CMK (cell line): ENCODE results near the gene CACNG7.

Source experiments
- DNase-seq: peaks from one replicate; pipeline ENCODE4 v3.0.0-alpha.2; 2010; ENCODE audit warnings: low read depth

Gene CACNG7

GRCh38 chr19:53983457-53984289 lies 74.6 kb downstream of the CACNG7 start:
- DNase-seq = no peak

GRCh38 chr19:53985863-53986262 lies 76.8 kb downstream of the CACNG7 start:
- DNase-seq = no peak

GRCh38 chr19:53988981-53989380 lies 79.9 kb downstream of the CACNG7 start:
- no peak for DNase-seq

- no peak for DNase-seq
Observed at GRCh38 chr19:53989600-53990533, 80.8 kb downstream of the CACNG7 start.

- DNase-seq = no peak
Observed at GRCh38 chr19:53991224-53992113, 82.4 kb downstream of the CACNG7 start, which contains the start of gene CACNG6. TSS of gene CACNG6 (plus strand) at chr19:53991637. CDS start at chr19:53992878, 1,241 bp downstream.

GRCh38 chr19:53992211-53992610 lies 83.1 kb downstream of the CACNG7 start:
- DNase-seq = no peak

- DNase-seq = no peak
Observed at GRCh38 chr19:53992815-53993214, 83.7 kb downstream of the CACNG7 start.

GRCh38 chr19:53993448-53993847 lies 84.4 kb downstream of the CACNG7 start:
- DNase-seq = no peak
